Endodermal cell (in vitro differentiated cells): ENCODE data around the gene LDLRAD2. TPM values are rescaled to one million over a fixed set of nuclear protein-coding genes. Genes with fewer than 3 reads are reported as not detected.

Experiments used
- DNase-seq: peaks from one replicate; pipeline ENCODE4 v3.0.0-alpha.2; 2017
- H3K27ac ChIP-seq: 2 replicates; pipeline ENCODE4 v1.5.1; 2013; ENCODE audit warnings: mild to moderate bottlenecking, low read depth, low read length, moderate library complexity
- H3K27me3 ChIP-seq: 2 replicates; pipeline ENCODE4 v1.6.1; 2013; ENCODE audit warnings: mild to moderate bottlenecking, low read length, moderate library complexity; ENCODE audit not compliant: insufficient read depth, control insufficient read depth, poor library complexity, severe bottlenecking
- H3K36me3 ChIP-seq: 2 replicates; pipeline ENCODE4 v1.7.0; 2013; ENCODE audit warnings: mild to moderate bottlenecking, low read length, moderate library complexity; ENCODE audit not compliant: control insufficient read depth, insufficient read depth
- H3K4me1 ChIP-seq: one replicate; pipeline ENCODE4 v1.7.0; 2013; ENCODE audit warnings: low read length; ENCODE audit not compliant: control insufficient read depth, insufficient read depth
- H3K4me3 ChIP-seq: 2 replicates; pipeline ENCODE4 v1.5.1; 2013; ENCODE audit warnings: mild to moderate bottlenecking, low read length, moderate library complexity
- H3K9ac ChIP-seq: 2 replicates; pipeline ENCODE4 v1.6.1; 2013; ENCODE audit warnings: mild to moderate bottlenecking, low read length, moderate library complexity; ENCODE audit not compliant: poor library complexity, severe bottlenecking; ENCODE audit errors: extremely low read depth
- H3K9me3 ChIP-seq: 2 replicates; pipeline ENCODE4 v1.6.1; 2013; ENCODE audit warnings: mild to moderate bottlenecking, low read length, moderate library complexity; ENCODE audit not compliant: control insufficient read depth
- H3K27ac Mint-ChIP-seq: 2 replicates; pipeline ENCODE4 v1.8.0; 2020; ENCODE audit warnings: mixed read lengths
- H3K27me3 Mint-ChIP-seq: 2 replicates; pipeline ENCODE4 v1.8.0; 2021; ENCODE audit warnings: mild to moderate bottlenecking, mixed read lengths; ENCODE audit not compliant: insufficient read depth
- H3K36me3 Mint-ChIP-seq: 2 replicates; pipeline ENCODE4 v1.8.0; 2020; ENCODE audit warnings: low read depth, mixed read lengths
- H3K4me1 Mint-ChIP-seq: 2 replicates; pipeline ENCODE4 v1.8.0; 2020; ENCODE audit warnings: mixed read lengths
- H3K4me3 Mint-ChIP-seq: 2 replicates; pipeline ENCODE4 v1.8.0; 2020; ENCODE audit warnings: mild to moderate bottlenecking, moderate library complexity, mixed read lengths
- H3K9me3 Mint-ChIP-seq: 2 replicates; pipeline ENCODE4 v1.8.0; 2020; ENCODE audit warnings: mild to moderate bottlenecking, mixed read lengths
- WGBS, 2 experiments: methylation state at CpG; one replicate each; pipeline versions ENCODE4 v1.1.5 to v1.1.7; 2013; ENCODE audit warnings: missing lambda C conversion rate in 2 of 2, mixed read lengths in 1 of 2; ENCODE audit not compliant: insufficient coverage in 1 of 2, insufficient read length in 1 of 2; 5-methylcytosine and 5-hydroxymethylcytosine counted together
- total RNA-seq, 2 donors: library from RNA; stranded (reverse); fragmentation: NEBNext Ultra II Directional in 1 of 2; extraction: Animal tissue kit (Norgen Biotek cat#: 25700) in 1 of 2; gene quantifications; 2 replicates in 1 of 2; 3 replicates in 1 of 2; pipeline ENCODE4 v1.2.1, GENCODE V29; 2021
- TF ChIP-seq, protein P1 (sequence below): fragments of 200-600 bp; sonication (generic); conservative IDR thresholded peaks from 2 replicates; pipeline ENCODE4 v1.5.0; 2021; ENCODE audit warnings: antibody characterized with exemption, mild to moderate bottlenecking

Gene LDLRAD2
- total RNA-seq, 2 donors from 2014 or later: 0.58 to 0.88 TPM

GRCh38 chr1:21845646-21846641 is 33.9 kb downstream of the LDLRAD2 start:
- WGBS, 2 experiments: 94 to 97% methylated on average over 26 to 32 of the region's 33 CpGs
- no peak overlapping the region for H3K27ac Mint-ChIP-seq
- Histone ChIP-seq H3K9ac (no peak overlapping the region), H3K4me3 (no peak overlapping the region), H3K27ac (no peak overlapping the region), H3K36me3 (peaks cover 88% of the 10 kb centered on the region), H3K4me1 (no peaks in the 10 kb centered on the region), H3K27me3 (no peaks in the 10 kb centered on the region), H3K9me3 (no peaks in the 10 kb centered on the region)
- DNase-seq: no peak
- H3K36me3 Mint-ChIP-seq: peaks cover 54% of the 10 kb centered on the region
- H3K27me3 Mint-ChIP-seq: no peaks in the 10 kb centered on the region
- H3K4me1 Mint-ChIP-seq: no peaks in the 10 kb centered on the region
- no peaks in the 10 kb centered on the region for H3K9me3 Mint-ChIP-seq
- TF ChIP-seq, protein P1, sequence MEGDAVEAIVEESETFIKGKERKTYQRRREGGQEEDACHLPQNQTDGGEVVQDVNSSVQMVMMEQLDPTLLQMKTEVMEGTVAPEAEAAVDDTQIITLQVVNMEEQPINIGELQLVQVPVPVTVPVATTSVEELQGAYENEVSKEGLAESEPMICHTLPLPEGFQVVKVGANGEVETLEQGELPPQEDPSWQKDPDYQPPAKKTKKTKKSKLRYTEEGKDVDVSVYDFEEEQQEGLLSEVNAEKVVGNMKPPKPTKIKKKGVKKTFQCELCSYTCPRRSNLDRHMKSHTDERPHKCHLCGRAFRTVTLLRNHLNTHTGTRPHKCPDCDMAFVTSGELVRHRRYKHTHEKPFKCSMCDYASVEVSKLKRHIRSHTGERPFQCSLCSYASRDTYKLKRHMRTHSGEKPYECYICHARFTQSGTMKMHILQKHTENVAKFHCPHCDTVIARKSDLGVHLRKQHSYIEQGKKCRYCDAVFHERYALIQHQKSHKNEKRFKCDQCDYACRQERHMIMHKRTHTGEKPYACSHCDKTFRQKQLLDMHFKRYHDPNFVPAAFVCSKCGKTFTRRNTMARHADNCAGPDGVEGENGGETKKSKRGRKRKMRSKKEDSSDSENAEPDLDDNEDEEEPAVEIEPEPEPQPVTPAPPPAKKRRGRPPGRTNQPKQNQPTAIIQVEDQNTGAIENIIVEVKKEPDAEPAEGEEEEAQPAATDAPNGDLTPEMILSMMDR: no peak
- no peak overlapping the region for H3K4me3 Mint-ChIP-seq

- Histone ChIP-seq H3K9ac (no peak overlapping the region), H3K36me3 (peaks cover 85% of the 10 kb centered on the region), H3K4me3 (no peak overlapping the region), H3K27ac (no peak overlapping the region), H3K4me1 (no peaks in the 10 kb centered on the region), H3K27me3 (no peaks in the 10 kb centered on the region), H3K9me3 (no peaks in the 10 kb centered on the region)
- no peak overlapping the region for H3K27ac Mint-ChIP-seq
- DNase-seq: no peak
- no peak overlapping the region for H3K4me3 Mint-ChIP-seq
- TF ChIP-seq, protein P1: no peak
- no peaks in the 10 kb centered on the region for H3K27me3 Mint-ChIP-seq
- H3K36me3 Mint-ChIP-seq: peaks cover 55% of the 10 kb centered on the region
- H3K4me1 Mint-ChIP-seq: no peaks in the 10 kb centered on the region
- 95 to 96% methylated on average over 26 to 47 of the region's 47 CpGs for WGBS, 2 experiments
- no peaks in the 10 kb centered on the region for H3K9me3 Mint-ChIP-seq
These were observed 35.4 kb downstream of the LDLRAD2 start for GRCh38 chr1:21847223-21848205.

DNA sequence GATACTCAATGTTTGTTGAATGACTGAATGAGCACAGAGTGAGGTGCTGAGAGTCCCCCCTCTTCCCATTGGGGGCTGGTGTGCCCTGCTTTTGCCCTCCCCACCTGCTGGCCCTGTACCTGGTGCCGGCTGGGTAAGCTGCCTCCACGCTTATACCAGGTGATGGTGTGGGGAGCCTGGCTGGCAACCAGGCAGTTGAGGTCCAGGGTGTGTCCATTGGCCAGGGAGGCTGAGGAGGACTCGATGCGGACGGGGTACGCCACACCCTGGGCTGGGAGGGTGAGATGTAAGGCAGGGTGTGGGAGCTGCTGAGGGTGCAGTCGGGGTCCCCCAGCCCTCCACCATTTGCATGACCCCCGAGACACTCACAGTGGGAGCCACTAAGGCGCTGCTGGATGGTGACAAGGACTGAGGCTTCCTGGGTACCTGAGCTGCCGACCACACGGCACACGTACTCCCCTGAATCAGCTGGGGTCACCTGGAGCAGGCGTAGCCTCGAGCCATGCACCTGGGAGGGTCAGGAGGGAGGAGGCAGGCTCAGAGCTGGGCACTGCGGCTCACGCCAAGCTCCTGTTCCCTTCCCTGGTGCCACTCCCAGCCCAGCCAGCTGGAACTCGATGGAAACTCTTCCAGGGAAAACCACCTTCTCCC is 36.6 kb downstream of the LDLRAD2 start:
- TF ChIP-seq, protein P1: no peak
- H3K27ac Mint-ChIP-seq: no peak overlapping the region
- Histone ChIP-seq H3K9me3 (no peaks in the 10 kb centered on the region), H3K4me1 (no peaks in the 10 kb centered on the region), H3K9ac (no peak overlapping the region), H3K27me3 (no peaks in the 10 kb centered on the region), H3K4me3 (no peak overlapping the region), H3K36me3 (peaks cover 80% of the 10 kb centered on the region), H3K27ac (no peak overlapping the region)
- H3K4me3 Mint-ChIP-seq: no peak overlapping the region
- H3K4me1 Mint-ChIP-seq: no peaks in the 10 kb centered on the region
- H3K36me3 Mint-ChIP-seq: peaks cover 49% of the 10 kb centered on the region
- WGBS, 2 experiments: 95 to 96% methylated on average over 13 to 17 of the region's 17 CpGs
- no peaks in the 10 kb centered on the region for H3K27me3 Mint-ChIP-seq
- no peaks in the 10 kb centered on the region for H3K9me3 Mint-ChIP-seq
- DNase-seq: no peak
